ENCODE measurements around the gene BBS12.

BBS12 gene

GRCh38 chr4:122692641-122693520 lies 39.6 kb upstream of the BBS12 start:
- no peak for TF ChIP-seq CTCF (conservative IDR thresholded peaks at IDR 0.05; ENCODE audit: low read depth, low read length)
- no peak overlapping the region for H3K4me3 ChIP-seq (ENCODE audit: low read depth, low read length)
- DNase-seq (ENCODE audit: low read depth): peak; percentile 72

GRCh38 chr4:122695226-122695625 lies 37.3 kb upstream of the BBS12 start:
- TF ChIP-seq CTCF (conservative IDR thresholded peaks at IDR 0.05; ENCODE audit: low read depth, low read length): no peak
- H3K4me3 ChIP-seq (ENCODE audit: low read depth, low read length): no peak overlapping the region
- DNase-seq (ENCODE audit: low read depth): no peak

- DNase-seq (ENCODE audit: low read depth): peak; percentile 93
- TF ChIP-seq CTCF (conservative IDR thresholded peaks at IDR 0.05; ENCODE audit: low read depth, low read length): no peak
- H3K4me3 ChIP-seq (ENCODE audit: low read depth, low read length): peak overlapping the region; percentile 46
These were observed 32.3 kb upstream of the BBS12 start for GRCh38 chr4:122700178-122700725.

GRCh38 chr4:122701061-122701460 lies 31.4 kb upstream of the BBS12 start:
- TF ChIP-seq CTCF (conservative IDR thresholded peaks at IDR 0.05; ENCODE audit: low read depth, low read length): no peak
- no peak for DNase-seq (ENCODE audit: low read depth)
- H3K4me3 ChIP-seq (ENCODE audit: low read depth, low read length): peak overlapping the region; percentile 9

GRCh38 chr4:122701965-122702364 lies 30.5 kb upstream of the BBS12 start:
- H3K4me3 ChIP-seq (ENCODE audit: low read depth, low read length): no peak overlapping the region
- no peak for TF ChIP-seq CTCF (conservative IDR thresholded peaks at IDR 0.05; ENCODE audit: low read depth, low read length)
- no peak for DNase-seq (ENCODE audit: low read depth)

- no peak overlapping the region for H3K4me3 ChIP-seq (ENCODE audit: low read depth, low read length)
- TF ChIP-seq CTCF (conservative IDR thresholded peaks at IDR 0.05; ENCODE audit: low read depth, low read length): no peak
- DNase-seq (ENCODE audit: low read depth): no peak
These were observed 29.6 kb upstream of the BBS12 start for GRCh38 chr4:122702939-122703338.

Measured in choroid plexus epithelial cell (primary cell).